Activated CD4-positive, alpha-beta T cell treated with anti-CD3 and anti-CD28 coated beads, Interleukin-2, amount 50 U/mL, for 1 hour (primary cell): ENCODE measurements around the gene ATP1A1.

Source experiments
- DNase-seq: peaks from one replicate; pipeline ENCODE4 v3.0.0-alpha.2; 2020

The ATP1A1 gene

DNA sequence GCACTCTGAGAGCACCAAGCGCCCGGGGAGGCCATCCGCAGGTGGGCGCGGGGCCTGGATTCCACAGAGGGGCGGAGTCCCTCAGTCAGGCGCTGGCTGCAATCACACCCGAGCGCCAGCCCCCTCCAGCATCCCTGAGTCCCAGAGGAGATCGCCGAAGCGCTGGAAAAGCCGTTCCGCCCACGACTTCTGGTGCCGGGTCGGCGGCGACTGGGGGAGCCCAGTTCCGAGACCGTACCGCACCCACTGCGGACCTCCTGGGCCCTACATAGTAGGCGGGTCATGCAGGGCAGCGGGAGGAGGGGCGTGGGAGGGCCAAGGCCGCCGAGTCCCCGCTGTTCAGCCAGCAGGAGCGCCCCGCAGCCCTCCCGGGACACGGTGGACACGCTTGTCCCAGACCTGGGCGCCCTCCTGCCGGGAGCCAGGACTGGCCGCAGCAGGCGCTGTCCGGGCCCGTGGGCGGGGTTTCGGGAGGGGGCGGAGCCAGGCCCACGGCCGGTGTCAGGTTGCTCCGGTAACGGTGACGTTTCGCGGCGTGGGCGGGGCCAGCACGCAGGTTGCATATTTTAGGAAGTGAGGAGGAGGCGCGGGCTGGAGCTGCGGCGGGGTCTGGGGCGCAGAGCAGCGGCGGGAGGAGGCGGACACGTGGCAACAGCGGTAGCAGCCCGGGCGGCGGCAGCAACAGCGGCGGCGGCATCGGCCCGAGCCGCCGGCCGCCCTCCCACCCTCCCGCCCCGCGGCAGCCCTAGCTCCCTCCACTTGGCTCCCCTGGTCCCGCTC is at the start of gene ATP1A1:
TSS of gene ATP1A1 (plus strand) at position 594 of the 780 bp plus-strand sequence. CDS start 268 bp downstream, outside the sequence.
- peak; percentile 98 for DNase-seq

GRCh38 chr1:116323491-116323890 is 49.6 kb upstream of the ATP1A1 start:
- no peak for DNase-seq

GRCh38 chr1:116324411-116324810 is 48.6 kb upstream of the ATP1A1 start:
- no peak for DNase-seq

- no peak for DNase-seq
These were observed 47.9 kb upstream of the ATP1A1 start for GRCh38 chr1:116325104-116325503.

DNA sequence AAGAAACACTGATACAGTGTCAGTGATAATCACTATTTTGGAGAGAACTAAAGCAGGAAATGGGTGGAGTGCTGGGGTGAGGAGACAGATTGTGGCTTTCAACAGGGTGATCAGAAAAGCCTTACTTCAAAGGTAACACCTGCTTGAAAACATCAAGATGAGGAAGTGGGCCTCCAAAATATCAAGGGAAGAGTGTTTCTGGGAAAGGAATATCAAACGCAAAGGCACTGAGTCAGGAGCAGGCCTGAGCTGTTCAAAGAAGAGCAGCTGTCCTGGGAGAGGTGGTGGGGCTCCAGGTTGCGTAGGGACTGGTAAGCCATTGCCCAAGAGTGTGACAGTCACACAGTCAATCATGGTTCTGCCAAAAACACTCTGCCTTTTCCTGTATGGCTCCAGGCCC is 47.1 kb upstream of the ATP1A1 start:
- peak; percentile 28 for DNase-seq

- no peak for DNase-seq
These were observed 46.6 kb upstream of the ATP1A1 start for GRCh38 chr1:116326486-116326885.

- DNase-seq, result no peak
These were observed 44.4 kb upstream of the ATP1A1 start for GRCh38 chr1:116328671-116329070.

DNA sequence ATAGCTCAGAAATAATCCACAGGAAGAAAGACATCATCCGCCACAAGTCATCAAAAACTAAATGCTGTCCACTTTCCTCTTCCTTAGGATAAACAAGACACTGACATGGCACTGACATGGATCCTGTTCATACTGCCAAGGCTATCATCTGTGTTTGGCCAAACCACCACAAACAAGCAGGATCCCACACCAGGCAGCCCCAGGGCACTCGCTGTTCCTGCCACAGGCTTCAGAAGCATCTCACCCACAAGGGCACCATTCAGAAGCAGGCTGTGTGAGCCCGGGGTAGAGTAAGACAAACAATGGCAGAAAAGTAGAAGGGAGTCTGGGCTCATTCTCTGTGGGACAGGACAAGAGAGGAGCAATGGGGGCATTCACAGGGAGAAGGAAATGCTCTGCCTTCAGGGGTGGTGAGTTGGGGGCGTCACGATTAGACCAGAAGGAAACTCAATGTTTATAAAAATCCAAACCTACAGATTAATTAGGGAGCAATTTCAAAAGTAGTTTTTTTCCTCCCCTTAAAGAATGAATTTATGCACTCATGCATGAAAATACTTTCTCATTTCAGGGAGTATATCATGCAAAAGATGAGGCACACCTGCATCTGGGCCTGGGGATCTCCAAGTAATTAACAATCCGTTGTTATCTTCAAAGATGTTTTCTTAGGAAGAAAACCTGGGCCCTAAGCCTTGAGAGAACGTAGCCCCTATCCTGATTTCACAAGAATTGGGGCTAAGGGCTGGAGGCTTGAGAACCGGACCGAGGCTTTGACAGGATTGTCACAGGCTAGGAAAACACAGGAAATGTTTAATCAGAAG is 43.3 kb upstream of the ATP1A1 start:
- DNase-seq, result no peak

GRCh38 chr1:116330342-116330652 is 42.7 kb upstream of the ATP1A1 start:
- DNase-seq, result no peak

DNA sequence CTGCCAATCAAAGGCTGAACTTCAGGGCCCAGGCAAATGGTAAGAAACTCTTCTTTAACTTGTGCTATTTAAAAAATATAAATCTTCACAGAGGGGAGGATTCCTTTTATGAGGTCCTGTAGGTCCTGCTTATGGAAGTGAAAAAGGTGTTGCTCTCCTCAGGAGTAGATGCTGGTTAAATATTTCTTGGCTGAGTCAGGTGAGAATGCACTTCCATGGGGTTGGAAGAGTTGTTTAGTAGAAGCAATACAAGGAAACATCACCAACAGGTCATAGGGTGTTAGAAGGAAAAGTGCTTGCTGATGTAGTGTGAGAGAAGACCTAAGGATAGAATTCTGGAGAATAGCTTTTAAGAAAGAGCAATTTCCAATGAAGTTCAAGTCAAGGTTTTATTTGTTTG is 42.2 kb upstream of the ATP1A1 start:
- DNase-seq, result no peak

- DNase-seq, result no peak
These were observed 41.5 kb upstream of the ATP1A1 start for GRCh38 chr1:116331523-116331922.

GRCh38 chr1:116332451-116332850 is 40.6 kb upstream of the ATP1A1 start:
- DNase-seq, result no peak

DNA sequence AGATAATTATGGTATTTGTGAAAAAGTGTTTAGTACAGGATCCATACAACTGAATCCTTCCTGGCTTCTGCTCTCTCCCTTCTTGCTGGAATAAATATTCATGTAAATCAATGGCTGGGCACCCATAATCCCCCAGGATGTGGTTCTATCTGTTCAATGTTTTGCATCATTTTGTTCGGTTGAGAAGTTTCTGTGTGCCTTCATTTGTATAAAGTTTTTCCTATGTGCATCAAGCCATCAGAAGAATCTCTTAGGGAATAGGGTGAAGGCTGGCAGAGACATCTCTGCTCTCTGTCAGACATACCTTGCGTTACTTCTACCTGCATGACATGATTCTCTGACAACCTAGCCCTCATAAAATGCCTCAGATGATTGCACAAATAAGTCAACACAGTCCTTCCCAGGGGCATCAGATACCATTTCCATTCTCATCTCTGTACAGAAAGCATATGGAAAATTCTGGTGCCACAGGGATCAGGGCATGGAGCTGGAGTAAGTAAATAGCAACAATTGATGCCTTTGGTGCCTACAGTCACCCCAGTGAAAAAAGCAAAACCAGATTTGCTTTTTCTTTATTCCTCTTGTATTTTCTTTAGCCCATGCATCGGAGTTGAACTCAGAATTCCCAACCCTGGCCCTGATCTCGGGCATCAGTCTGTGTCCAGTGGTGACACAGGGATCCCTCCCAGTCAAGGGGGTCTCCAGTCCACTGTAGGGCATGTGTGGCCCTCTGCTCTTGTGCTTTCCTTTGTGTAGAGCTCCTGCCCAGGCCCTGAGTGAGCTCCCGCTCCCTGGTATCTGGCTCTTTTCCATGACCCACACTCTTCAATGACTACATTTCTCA is 39.7 kb upstream of the ATP1A1 start:
- DNase-seq, result no peak

DNA sequence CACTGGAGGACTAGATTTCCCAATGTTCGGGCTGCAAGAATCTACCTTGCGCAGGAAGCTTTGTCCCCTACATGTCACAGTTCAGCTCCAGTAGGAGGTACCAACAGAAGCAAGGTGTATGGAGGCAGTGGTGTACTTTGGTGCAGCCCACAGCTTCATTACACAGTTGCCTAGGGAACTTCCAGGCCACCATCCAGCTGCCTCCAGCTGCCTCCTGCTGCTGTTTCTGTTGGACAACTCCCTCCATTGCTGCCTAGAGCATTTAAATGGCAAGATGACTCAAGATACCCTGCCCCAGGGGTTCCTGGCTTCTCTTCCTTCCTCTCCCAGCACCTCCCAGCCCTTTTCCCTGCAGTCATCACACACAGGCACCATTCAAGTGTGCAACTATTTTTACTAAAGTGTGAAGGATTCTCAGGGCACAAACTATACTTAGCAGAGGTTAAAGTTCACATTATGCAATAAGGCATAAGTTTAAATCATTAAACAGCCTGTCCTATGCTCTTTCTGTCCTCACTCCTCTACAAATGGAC is 39.0 kb upstream of the ATP1A1 start:
- DNase-seq, result no peak

DNA sequence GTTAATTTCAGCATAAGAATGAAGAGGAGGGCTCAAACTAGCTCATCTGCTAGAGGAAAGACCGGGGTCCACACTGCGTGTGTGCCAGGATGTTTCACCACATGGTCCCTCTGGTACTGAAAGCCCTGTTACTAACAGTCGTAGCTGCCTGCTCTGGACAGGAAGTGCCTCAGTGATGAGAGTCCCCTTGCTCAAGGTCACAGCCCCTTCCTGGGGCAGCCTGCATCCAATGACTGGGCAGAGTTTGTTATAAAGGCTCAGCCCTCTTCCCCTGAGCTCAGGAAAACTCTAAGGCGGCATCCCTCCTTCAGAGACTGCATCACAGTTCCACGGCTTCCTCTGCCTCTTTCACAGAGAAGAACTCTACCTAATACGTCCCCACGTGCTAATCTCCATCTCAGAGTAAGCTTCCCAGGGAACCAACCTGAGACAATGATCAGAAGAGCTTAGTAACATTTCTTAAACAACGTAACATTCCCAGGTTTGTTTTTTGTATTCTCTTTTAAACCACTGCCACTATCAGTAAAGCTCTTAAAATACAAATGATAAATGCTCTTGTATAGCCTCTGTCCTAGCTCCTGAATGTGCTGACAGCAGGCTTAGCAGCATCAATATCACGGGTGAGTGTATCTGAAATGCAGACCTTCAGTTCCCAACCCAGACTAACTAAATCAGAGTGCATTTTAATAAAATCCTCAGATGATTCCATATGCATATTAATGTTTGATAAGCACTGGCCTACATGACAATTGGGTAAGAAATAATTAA is 38.0 kb upstream of the ATP1A1 start:
- no peak for DNase-seq

GRCh38 chr1:116335850-116336624 is 37.0 kb upstream of the ATP1A1 start:
- DNase-seq, result no peak

DNA sequence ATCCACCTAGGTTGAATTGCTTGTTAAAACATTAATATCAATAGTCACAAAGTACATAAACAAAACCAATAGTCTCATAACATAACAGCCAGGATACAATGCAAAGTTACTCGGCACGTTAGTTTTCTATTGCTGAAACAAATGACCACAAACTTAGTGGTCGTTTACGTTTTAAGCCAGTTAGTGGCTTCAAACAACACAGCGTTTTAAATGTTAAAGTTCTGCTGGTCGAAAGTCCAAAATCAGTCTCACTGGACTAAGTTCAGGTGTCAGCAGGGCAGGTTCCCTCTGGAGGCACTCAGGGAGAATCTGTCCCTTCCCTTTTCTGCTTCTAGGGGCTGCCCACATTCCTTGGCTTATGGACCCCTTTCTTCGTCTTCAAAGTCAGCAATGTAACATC is 35.6 kb upstream of the ATP1A1 start:
- no peak for DNase-seq

GRCh38 chr1:116338400-116338799 is 34.6 kb upstream of the ATP1A1 start:
- DNase-seq, result no peak

- no peak for DNase-seq
These were observed 32.4 kb upstream of the ATP1A1 start for GRCh38 chr1:116340506-116341231.

DNA sequence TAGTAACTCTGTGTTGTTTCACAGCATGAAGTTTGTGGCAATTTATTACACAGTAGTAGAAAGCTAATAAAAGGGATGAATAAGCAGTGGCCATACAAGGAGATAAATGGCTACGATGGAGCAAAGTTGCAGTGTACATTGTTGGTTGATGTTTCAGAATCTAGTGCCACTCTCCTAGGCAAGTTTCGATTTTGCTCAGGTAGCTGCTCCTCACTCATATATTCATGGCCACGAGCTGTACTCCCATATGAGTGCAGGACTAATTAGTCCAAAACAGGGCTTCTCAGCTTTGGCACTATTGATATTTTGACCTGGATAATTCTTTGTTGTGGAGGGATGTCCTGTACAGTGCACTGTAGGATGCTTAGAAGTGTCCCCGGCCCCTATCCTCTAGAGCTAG is 30.0 kb upstream of the ATP1A1 start:
- no peak for DNase-seq

DNA sequence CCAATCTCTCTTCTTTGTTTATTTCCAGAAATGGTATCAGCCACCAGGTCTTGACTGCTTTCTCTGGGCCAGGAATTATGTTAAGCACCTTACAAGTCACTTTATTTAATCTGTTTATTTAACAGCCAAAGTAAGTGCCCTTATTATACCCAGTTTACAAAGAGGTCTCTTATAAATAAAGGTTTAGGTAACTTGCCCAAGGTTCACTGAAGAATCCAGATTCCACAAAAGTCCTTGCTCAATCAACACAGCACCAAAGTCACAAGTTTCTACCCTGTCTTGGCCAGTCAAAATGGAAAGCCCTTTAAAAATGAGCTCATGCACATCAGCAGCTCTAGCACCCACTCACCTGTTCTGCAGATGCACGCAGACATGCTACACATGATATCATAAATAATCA is 28.0 kb upstream of the ATP1A1 start:
- DNase-seq, result no peak
